Measurements from ENCODE around the gene RNF4. TPM values are rescaled to one million over a fixed set of nuclear protein-coding genes. Genes with fewer than 3 reads are reported as not detected.
"Not testable (repeated sequence)": the region's sequence is repeated elsewhere in the genome, so short reads cannot be mapped to it uniquely, and the experiment has no call there.

The RNF4 gene
- total RNA-seq, 1 donor from 2014 or later = 74.2 TPM

GRCh38 chr4:2462992-2463762 is 5.7 kb upstream of the RNF4 start:
- Mint-ChIP-seq H3K27me3 (ENCODE audit: low read depth) (peaks cover 5% of the 10 kb centered on the region), H3K4me1 (peaks cover 23% of the 10 kb centered on the region)
- no peak for DNase-seq (ENCODE audit: low read depth, low spot score)

GRCh38 chr4:2465032-2465431 is 3.9 kb upstream of the RNF4 start:
- DNase-seq (ENCODE audit: low read depth, low spot score) = no peak
- Mint-ChIP-seq H3K4me3 (peak overlapping the region; percentile 61), H3K27ac (ENCODE audit: unreplicated experiment) (no peak overlapping the region), H3K27me3 (ENCODE audit: low read depth) (peaks cover 5% of the 10 kb centered on the region), H3K4me1 (peaks cover 35% of the 10 kb centered on the region), H3K36me3 (ENCODE audit: low read depth) (peaks cover 3% of the 10 kb centered on the region), H3K9me3 (no peaks in the 10 kb centered on the region)
- TF ChIP-seq, protein P1, sequence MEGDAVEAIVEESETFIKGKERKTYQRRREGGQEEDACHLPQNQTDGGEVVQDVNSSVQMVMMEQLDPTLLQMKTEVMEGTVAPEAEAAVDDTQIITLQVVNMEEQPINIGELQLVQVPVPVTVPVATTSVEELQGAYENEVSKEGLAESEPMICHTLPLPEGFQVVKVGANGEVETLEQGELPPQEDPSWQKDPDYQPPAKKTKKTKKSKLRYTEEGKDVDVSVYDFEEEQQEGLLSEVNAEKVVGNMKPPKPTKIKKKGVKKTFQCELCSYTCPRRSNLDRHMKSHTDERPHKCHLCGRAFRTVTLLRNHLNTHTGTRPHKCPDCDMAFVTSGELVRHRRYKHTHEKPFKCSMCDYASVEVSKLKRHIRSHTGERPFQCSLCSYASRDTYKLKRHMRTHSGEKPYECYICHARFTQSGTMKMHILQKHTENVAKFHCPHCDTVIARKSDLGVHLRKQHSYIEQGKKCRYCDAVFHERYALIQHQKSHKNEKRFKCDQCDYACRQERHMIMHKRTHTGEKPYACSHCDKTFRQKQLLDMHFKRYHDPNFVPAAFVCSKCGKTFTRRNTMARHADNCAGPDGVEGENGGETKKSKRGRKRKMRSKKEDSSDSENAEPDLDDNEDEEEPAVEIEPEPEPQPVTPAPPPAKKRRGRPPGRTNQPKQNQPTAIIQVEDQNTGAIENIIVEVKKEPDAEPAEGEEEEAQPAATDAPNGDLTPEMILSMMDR (conservative IDR thresholded peaks at IDR 0.05) = no peak

More at GRCh38 chr4:2462992-2463762, 5.7 kb upstream of the RNF4 start:
- H3K36me3 Mint-ChIP-seq (ENCODE audit: low read depth) = no peaks in the 10 kb centered on the region
- TF ChIP-seq, protein P1 (conservative IDR thresholded peaks at IDR 0.05) = no peak
- no peaks in the 10 kb centered on the region for H3K9me3 Mint-ChIP-seq
- peak overlapping the region; percentile 30 for H3K4me3 Mint-ChIP-seq
- H3K27ac Mint-ChIP-seq (ENCODE audit: unreplicated experiment) = no peak overlapping the region

GRCh38 chr4:2465544-2465943 is 3.4 kb upstream of the RNF4 start:
- not testable (repeated sequence) for H3K36me3 Mint-ChIP-seq (ENCODE audit: low read depth); DNase-seq (ENCODE audit: low read depth, low spot score); H3K9me3 Mint-ChIP-seq; H3K27ac Mint-ChIP-seq (ENCODE audit: unreplicated experiment); H3K27me3 Mint-ChIP-seq (ENCODE audit: low read depth)
- Mint-ChIP-seq H3K4me3 (peak overlapping the region; percentile 77), H3K4me1 (peaks cover 40% of the 10 kb centered on the region)

DNA sequence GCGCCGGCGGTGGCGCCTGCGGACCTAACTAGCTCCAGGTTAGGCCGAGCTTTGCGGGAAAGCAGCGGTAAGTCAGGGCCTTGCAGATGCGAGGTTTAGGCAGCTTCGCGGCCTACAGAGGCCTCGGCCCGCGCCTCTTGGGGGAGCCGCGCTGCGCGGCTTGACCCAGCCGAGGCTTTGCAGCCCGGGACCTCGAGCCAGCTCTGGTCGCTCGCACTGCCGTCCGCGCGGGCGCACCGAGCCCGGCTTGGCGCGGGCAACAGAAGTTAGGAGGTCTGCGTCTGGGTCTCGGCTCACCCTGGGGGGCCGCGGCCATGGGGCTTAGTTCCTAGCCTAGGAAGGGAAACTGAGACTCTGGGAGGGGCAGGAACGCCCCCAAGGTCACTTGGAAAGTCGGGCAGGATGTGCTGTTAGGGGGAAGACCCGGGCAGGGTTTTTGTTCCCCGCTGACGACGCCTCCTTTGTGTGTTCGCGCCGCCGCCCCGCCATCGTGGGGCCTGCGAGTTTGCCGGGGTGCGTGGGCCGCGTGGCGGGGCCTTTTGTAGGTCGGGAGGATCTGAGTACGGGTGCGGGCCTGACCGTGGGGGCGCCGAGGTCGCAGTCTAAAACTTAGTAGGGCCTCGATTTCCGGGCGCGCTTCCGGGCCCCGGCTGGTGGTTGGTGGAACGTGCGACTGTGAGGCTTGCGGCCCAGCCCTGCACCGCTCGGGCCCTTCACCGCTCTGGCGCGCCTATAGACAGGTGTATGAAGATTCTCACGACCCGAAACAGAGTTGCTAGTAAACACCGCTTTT is 482 bp downstream of the RNF4 start:
- no peaks in the 10 kb centered on the region for H3K9me3 Mint-ChIP-seq
- peak overlapping the region; percentile 100 for H3K4me3 Mint-ChIP-seq
- H3K27ac Mint-ChIP-seq (ENCODE audit: unreplicated experiment) = peak overlapping the region; percentile 97
- no peak for DNase-seq (ENCODE audit: low read depth, low spot score)
- no peaks in the 10 kb centered on the region for H3K27me3 Mint-ChIP-seq (ENCODE audit: low read depth)
- peaks cover 46% of the 10 kb centered on the region for H3K4me1 Mint-ChIP-seq
- TF ChIP-seq, protein P1 (conservative IDR thresholded peaks at IDR 0.05) = no peak
- peaks cover 18% of the 10 kb centered on the region for H3K36me3 Mint-ChIP-seq (ENCODE audit: low read depth)

GRCh38 chr4:2470791-2471190 is 1.9 kb downstream of the RNF4 start:
- TF ChIP-seq, protein P1 (conservative IDR thresholded peaks at IDR 0.05) = no peak
- Mint-ChIP-seq H3K4me1 (peaks cover 50% of the 10 kb centered on the region), H3K36me3 (ENCODE audit: low read depth) (peaks cover 21% of the 10 kb centered on the region), H3K27ac (ENCODE audit: unreplicated experiment) (peak overlapping the region; percentile 45), H3K4me3 (peak overlapping the region; percentile 100), H3K9me3 (no peaks in the 10 kb centered on the region), H3K27me3 (ENCODE audit: low read depth) (no peaks in the 10 kb centered on the region)
- DNase-seq (ENCODE audit: low read depth, low spot score) = no peak

DNA sequence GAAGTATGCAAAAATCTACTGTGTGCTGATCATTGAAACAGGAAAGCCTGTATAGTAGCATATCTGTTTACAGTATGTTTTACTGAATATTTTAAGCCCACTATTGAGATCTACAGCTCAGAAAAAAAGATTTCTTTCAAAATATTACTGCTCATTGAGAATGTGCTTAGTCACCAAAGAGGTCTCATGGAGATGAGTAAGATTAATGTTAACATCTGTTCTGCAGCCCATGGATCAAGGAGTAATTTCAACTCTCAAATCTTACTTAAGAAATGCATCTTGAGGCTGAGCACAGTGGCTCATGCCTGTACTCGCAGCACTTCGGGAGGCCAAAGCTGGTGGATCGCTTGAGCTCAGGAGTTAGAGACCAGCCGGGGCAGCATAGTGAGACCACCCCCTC is 3.3 kb downstream of the RNF4 start:
- TF ChIP-seq, protein P1 (conservative IDR thresholded peaks at IDR 0.05) = no peak
- Mint-ChIP-seq H3K9me3 (no peaks in the 10 kb centered on the region), H3K4me3 (peak overlapping the region; percentile 100), H3K4me1 (peaks cover 49% of the 10 kb centered on the region), H3K27me3 (ENCODE audit: low read depth) (no peaks in the 10 kb centered on the region), H3K36me3 (ENCODE audit: low read depth) (peaks cover 26% of the 10 kb centered on the region), H3K27ac (ENCODE audit: unreplicated experiment) (no peak overlapping the region)
- DNase-seq (ENCODE audit: low read depth, low spot score) = no peak

Measured in neural crest cell (in vitro differentiated cells).